ENCODE data around the gene GDI1. TPM values are rescaled to one million over a fixed set of nuclear protein-coding genes. Genes with fewer than 3 reads are reported as not detected.

Gene GDI1
- total RNA-seq, 2 donors from 2014 or later: 143 to 179 TPM

DNA sequence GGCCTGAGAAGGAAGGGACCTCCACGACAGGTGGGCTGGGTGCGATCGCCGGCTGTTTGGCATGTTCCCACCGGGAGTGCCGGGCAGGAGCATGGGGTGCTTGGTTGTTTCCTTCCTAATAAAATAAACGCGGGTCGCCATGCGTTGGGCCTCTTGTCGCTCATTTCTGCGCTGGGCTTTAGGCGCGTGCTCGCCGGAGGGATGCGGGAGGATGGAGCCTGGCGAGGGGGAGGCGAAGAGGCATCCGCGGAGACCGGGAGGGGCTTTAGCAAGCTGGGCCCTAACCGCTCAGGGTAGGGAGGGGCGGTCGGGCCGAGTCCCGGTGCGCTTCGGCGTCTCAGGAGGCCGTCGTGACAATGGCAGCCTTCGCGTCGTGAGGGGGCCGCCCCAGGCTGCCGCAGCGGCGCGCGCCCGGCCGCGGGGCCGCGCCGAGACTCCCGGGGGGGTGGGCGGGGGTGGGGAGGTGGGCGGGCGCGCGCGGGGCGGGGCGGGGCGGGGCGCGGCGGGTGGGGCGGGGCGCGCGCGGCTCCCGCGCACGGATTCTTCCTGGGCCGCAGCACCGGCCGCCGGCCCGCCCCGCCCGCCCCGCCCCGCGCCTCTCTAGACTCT, 476 bp upstream of the GDI1 start:
- Mint-ChIP-seq H3K27me3 (ENCODE audit: insufficient read depth) (no peaks in the 10 kb centered on the region), H3K9me3 (peaks cover 71% of the 10 kb centered on the region), H3K27ac (peak overlapping the region; percentile 80), H3K4me3 (peak overlapping the region; percentile 78), H3K36me3 (ENCODE audit: low read depth) (peaks cover 20% of the 10 kb centered on the region), H3K4me1 (no peaks in the 10 kb centered on the region)
- Histone ChIP-seq H3K27me3 (ENCODE audit: control insufficient read depth, insufficient read depth, low read length, poor library complexity, severe bottlenecking) (no peaks in the 10 kb centered on the region), H3K27ac (ENCODE audit: low read depth, low read length) (peak overlapping the region; percentile 60), H3K4me1 (ENCODE audit: control insufficient read depth, insufficient read depth, low read length) (no peaks in the 10 kb centered on the region), H3K36me3 (ENCODE audit: control insufficient read depth, insufficient read depth, low read length) (peaks cover 14% of the 10 kb centered on the region), H3K9ac (ENCODE audit: extremely low read depth, low read length, poor library complexity, severe bottlenecking) (no peak overlapping the region), H3K9me3 (ENCODE audit: control insufficient read depth, low read length) (no peaks in the 10 kb centered on the region), H3K4me3 (ENCODE audit: low read length) (no peak overlapping the region)
- peak; percentile 76 for DNase-seq
- TF ChIP-seq, protein P1, sequence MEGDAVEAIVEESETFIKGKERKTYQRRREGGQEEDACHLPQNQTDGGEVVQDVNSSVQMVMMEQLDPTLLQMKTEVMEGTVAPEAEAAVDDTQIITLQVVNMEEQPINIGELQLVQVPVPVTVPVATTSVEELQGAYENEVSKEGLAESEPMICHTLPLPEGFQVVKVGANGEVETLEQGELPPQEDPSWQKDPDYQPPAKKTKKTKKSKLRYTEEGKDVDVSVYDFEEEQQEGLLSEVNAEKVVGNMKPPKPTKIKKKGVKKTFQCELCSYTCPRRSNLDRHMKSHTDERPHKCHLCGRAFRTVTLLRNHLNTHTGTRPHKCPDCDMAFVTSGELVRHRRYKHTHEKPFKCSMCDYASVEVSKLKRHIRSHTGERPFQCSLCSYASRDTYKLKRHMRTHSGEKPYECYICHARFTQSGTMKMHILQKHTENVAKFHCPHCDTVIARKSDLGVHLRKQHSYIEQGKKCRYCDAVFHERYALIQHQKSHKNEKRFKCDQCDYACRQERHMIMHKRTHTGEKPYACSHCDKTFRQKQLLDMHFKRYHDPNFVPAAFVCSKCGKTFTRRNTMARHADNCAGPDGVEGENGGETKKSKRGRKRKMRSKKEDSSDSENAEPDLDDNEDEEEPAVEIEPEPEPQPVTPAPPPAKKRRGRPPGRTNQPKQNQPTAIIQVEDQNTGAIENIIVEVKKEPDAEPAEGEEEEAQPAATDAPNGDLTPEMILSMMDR (conservative IDR thresholded peaks at IDR 0.05): no peak
- 10 to 40% methylated on average over 1 to 37 of the region's 78 CpGs for WGBS, 2 experiments (ENCODE audit: insufficient coverage in 1 of 2, insufficient read length in 1 of 2)

DNA sequence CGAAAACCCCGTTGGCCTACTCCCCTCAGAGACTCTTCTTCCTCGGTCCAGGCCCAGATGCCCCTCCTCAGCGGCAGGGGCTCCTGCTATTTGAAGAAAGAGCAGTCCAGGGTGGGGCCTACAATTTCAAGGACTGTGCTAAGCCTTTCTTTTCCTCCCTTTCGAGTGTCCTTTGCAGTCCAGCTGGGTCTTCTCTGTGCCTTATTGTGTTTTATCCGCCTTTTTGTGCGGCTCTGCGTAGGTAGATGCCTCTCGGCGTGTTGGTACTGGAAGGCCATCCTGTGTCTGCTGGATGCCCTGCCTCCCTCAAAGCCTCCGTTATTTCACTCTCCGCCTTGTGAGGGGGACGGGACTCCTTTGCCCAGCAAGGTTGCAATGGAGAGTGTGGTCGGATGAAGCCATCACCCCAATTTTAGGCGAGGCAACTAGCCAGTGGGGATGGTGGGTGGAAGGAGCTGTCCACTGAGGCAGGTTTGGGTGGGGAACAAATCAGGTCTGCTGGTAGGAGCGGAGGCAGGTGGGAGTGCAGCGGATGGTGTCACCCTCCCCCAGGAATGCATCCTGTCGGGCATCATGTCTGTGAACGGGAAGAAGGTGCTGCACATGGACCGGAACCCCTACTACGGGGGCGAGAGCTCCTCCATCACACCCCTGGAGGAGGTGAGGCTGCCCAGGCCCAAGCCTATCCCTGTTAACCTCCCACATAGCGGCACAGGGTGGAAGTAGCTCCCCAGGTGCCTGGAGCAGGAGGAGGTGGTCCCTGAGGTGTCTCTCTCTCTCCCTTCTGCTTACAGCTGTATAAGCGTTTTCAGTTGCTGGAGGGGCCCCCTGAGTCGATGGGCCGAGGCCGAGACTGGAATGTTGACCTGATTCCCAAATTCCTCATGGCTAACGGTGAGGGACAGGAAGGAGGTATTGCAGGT, 1.3 kb downstream of the GDI1 start:
- Mint-ChIP-seq H3K4me3 (peak overlapping the region; percentile 78), H3K36me3 (ENCODE audit: low read depth) (peaks cover 18% of the 10 kb centered on the region), H3K27ac (no peak overlapping the region), H3K4me1 (no peaks in the 10 kb centered on the region), H3K9me3 (peaks cover 75% of the 10 kb centered on the region), H3K27me3 (ENCODE audit: insufficient read depth) (no peaks in the 10 kb centered on the region)
- WGBS, 2 experiments (ENCODE audit: insufficient coverage in 1 of 2, insufficient read length in 1 of 2): 67 to 85% methylated on average over 8 to 26 of the region's 28 CpGs
- H3K9ac ChIP-seq (ENCODE audit: extremely low read depth, low read length, poor library complexity, severe bottlenecking): no peak overlapping the region
- DNase-seq: no peak
- peak overlapping the region; percentile 85 for H3K4me3 ChIP-seq (ENCODE audit: low read length)
- H3K9me3 ChIP-seq (ENCODE audit: control insufficient read depth, low read length): no peaks in the 10 kb centered on the region
- TF ChIP-seq, protein P1 (conservative IDR thresholded peaks at IDR 0.05): no peak
- no peaks in the 10 kb centered on the region for H3K27me3 ChIP-seq (ENCODE audit: control insufficient read depth, insufficient read depth, low read length, poor library complexity, severe bottlenecking)
- H3K36me3 ChIP-seq (ENCODE audit: control insufficient read depth, insufficient read depth, low read length): peaks cover 22% of the 10 kb centered on the region
- H3K27ac ChIP-seq (ENCODE audit: low read depth, low read length): peak overlapping the region; percentile 71
- no peaks in the 10 kb centered on the region for H3K4me1 ChIP-seq (ENCODE audit: control insufficient read depth, insufficient read depth, low read length)

DNA sequence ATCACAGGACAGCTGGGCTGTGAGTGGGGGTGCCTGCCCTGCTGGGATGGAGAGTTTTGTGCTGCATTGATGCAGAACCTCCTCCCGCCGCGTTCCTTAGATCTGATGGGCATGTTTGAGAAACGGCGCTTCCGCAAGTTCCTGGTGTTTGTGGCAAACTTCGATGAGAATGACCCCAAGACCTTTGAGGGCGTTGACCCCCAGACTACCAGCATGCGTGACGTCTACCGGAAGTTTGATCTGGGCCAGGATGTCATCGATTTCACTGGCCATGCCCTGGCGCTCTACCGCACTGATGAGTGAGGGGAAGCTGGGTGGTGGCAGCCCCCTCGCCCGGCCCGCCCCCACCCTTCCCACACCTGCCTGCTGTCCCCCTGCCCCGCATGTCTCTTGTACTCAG, 2.9 kb downstream of the GDI1 start:
- no peaks in the 10 kb centered on the region for H3K9me3 ChIP-seq (ENCODE audit: control insufficient read depth, low read length)
- no peak overlapping the region for H3K4me3 ChIP-seq (ENCODE audit: low read length)
- no peak overlapping the region for H3K9ac ChIP-seq (ENCODE audit: extremely low read depth, low read length, poor library complexity, severe bottlenecking)
- no peaks in the 10 kb centered on the region for H3K4me1 Mint-ChIP-seq
- no peak overlapping the region for H3K27ac ChIP-seq (ENCODE audit: low read depth, low read length)
- WGBS, 2 experiments (ENCODE audit: insufficient coverage in 1 of 2, insufficient read length in 1 of 2): 95 to 98% methylated on average over 11 to 12 of the region's 18 CpGs
- H3K4me3 Mint-ChIP-seq: no peak overlapping the region
- no peaks in the 10 kb centered on the region for H3K4me1 ChIP-seq (ENCODE audit: control insufficient read depth, insufficient read depth, low read length)
- DNase-seq: no peak
- H3K27me3 ChIP-seq (ENCODE audit: control insufficient read depth, insufficient read depth, low read length, poor library complexity, severe bottlenecking): no peaks in the 10 kb centered on the region
- TF ChIP-seq, protein P1 (conservative IDR thresholded peaks at IDR 0.05): no peak
- H3K36me3 ChIP-seq (ENCODE audit: control insufficient read depth, insufficient read depth, low read length): peaks cover 22% of the 10 kb centered on the region
- peaks cover 14% of the 10 kb centered on the region for H3K36me3 Mint-ChIP-seq (ENCODE audit: low read depth)
- H3K27me3 Mint-ChIP-seq (ENCODE audit: insufficient read depth): no peaks in the 10 kb centered on the region
- H3K9me3 Mint-ChIP-seq: peaks cover 67% of the 10 kb centered on the region
- no peak overlapping the region for H3K27ac Mint-ChIP-seq
